NAMALWA (cell line): Measurements from ENCODE around the gene KLHL29.
A peak's percentile ranks its signal among the peaks of the same experiment; 100 is the strongest.

Experiments used
- DNase-seq: peaks from one replicate; pipeline ENCODE4 v3.0.0-alpha.2; 2015; ENCODE audit warnings: low spot score

KLHL29 gene

GRCh38 chr2:23399674-23400261 lies 14.8 kb downstream of the KLHL29 start:
- peak; percentile 11 for DNase-seq

GRCh38 chr2:23400703-23401102 lies 15.7 kb downstream of the KLHL29 start:
- no peak for DNase-seq

DNA sequence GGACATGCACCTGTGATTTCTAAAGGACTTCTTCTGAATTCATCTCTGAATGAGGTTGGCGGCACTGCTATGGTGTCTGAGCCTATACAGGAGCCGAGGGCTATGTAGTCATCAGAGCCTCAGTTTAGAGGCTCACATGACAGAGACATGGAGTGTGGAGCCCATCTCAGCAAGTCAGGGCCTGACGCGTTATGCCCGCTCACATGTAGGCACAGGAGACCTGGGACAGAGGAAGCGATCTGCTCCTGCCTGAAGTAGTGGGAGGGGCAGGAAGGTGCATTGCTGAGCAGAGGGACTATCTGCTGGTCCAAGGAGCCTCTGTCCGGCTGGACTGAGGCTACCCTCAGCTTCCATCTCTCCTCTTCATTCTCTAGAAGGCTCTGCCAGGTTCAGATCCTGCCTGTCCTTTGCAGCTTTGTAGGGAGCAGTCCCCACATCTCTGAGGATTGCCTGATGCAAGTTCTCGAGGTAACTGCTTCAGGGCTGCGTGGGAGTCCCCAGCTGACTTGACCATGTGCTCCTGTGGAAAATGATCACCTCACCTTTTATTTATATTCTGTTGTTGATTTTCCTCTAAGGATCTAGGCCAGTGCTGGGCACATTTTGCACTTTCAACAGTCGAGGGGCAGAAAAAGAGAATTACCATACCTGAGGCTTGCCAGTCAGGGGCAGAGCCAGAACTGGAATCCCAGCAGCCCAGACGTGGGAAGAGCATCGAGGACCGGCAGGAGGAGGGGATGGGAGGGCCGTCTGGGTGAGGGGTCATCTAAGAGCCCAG lies 16.6 kb downstream of the KLHL29 start:
- DNase-seq = no peak

GRCh38 chr2:23402205-23402740 lies 17.3 kb downstream of the KLHL29 start:
- no peak for DNase-seq

DNA sequence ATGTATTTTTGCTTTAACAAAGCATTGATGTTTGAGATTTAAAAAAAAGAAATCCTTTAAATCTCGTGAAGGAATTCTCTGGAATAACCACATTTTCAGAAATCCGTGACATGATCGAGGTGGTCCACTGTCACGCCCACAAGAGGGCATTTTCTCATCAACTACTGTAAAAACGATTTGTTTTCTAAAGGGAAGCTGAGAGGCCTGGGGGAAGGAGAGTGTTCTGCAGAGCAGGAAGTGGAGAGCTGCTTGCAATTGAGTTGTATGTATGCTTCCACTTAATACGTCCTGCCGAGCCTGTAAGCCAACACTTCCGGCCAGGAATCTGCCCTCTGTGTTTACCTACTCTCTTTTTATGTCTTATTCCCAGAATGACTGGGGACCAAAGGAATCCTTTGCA lies 19.4 kb downstream of the KLHL29 start:
- DNase-seq = peak; percentile 70

DNA sequence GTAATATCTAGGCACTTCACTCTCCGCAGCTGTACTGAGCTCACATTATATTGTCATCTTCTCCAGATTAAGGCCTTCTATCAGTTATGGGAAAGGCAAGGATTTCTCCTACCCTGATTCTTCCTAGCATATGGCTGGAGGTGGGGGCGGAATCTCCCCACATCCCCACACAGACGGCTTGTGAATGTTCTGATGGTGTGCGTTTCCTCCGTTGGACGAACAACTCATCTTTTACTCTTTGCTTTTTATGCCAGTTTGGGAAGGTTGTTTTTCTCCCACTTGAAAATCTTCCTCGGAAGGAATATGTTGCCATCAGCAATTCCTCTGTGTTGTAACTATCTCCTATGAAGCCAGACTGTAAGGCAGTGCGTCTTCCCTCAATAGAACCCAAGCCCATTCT lies 24.3 kb downstream of the KLHL29 start:
- no peak for DNase-seq

DNA sequence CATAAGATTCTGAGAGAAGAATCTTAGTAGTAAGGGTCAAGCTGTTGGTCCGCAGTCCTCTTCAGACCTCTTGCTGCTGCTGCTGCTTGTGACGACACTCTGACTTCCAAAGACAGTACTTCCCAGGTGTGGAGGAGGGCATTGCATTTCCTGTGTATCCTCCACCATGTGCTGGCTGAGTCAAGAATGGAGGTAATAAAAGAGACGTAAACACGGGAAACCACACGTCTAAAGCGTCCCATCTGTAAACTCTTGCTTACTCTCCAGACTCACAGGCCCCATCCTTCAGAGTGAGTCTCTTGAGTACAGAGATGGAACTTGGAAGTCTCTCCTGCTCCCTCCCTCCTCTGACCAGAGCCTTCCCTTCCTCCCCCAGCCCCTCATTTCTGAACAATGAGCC lies 25.6 kb downstream of the KLHL29 start:
- no peak for DNase-seq

DNA sequence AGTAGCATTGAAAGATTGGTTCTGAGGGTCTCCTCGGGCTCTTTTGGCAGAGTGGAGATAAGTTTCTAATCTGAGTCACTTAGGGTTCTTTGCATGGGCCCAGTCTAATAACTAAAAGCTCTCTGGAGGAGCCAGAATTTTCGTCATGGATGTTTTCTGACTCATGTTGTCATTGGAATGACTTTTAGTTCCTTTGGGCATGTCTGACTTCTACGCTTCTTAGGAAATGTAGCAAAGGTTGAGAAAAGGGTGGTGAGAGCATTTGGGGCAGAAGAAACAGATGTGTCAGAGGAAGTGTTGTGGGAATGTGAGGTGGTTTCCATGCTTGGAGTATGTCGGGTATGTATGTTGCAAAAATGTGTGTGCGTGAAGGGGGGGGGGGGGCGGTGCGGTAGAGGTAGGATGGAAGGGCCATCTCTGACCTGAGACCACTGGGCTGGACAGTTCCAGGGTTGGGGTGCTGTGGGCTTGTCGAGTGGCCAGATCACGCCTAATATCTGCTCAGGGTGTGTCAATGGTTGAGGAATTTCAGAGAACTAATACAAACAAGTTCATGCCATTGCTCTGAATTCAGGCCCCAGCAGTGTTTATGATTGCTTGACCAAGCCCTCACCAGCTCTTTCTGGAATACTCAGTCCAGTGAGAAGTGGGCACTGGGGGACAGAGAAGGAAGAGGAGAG lies 26.9 kb downstream of the KLHL29 start:
- DNase-seq = no peak

DNA sequence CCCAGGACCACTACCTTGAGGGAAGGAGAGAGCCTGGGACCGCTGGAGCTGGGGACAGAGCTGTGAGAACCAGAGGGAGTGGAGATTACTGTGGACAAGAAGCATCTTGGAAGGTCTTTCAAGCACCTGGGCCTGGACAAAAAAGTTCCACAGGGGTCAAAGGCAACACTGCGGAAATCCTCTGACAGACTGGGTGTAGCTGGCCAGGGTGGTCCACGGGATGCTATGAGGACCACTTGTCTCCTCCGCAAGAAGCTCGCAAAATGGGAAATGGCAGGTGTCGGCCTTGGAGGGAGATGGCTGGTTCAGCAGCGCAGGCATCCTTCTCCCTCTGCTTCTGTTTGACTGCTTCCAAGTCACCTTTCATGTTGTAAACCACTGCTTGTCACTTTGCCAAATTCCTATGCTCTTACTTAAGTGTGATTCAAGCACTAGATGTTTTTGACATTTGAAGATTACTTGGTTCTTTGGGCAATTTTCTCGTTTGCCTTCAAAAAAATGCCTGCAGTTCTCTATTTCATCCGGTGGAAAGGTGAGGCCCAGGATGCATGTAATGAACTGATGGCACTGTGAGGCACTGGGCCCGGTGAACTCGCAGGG lies 27.7 kb downstream of the KLHL29 start:
- no peak for DNase-seq

DNA sequence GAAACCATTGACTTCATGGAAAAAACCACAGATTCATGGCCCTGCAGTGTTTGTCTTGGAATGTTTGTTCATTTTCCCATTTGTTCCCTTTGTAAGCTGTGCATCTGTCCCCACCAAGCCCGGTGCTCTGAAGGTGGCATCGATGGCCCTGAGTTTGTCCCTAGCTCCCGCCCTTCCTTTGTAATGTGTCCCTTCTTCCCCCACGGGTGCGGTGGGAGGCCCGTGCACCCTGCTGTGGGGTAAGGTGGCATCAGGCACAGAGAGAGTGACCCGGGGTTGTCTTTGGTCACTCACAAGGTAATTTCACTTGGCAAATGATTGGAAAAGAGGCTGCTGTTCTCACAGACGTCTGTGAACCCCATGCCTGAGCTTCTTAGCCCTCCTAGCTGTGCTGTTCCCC lies 28.7 kb downstream of the KLHL29 start:
- no peak for DNase-seq

DNA sequence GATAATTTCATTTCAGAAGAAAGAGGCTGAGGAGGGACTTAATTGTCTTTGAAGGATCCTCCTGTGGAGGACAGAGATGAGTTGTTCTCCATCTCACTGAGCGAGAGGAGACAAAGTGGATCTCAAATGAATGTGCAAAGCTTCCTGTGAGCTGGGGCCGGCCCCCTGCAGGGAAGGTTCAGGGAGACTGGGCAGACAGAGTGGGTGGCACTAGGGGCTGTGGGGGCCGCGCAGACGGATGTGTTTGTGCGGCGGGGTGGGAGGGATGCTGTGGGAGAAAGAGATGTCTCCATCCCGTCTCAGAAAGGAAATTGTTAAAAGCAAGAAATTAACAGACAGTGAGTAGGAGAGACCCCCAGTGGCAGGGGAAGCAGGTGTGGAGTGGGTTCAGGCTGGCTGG lies 29.1 kb downstream of the KLHL29 start:
- no peak for DNase-seq

DNA sequence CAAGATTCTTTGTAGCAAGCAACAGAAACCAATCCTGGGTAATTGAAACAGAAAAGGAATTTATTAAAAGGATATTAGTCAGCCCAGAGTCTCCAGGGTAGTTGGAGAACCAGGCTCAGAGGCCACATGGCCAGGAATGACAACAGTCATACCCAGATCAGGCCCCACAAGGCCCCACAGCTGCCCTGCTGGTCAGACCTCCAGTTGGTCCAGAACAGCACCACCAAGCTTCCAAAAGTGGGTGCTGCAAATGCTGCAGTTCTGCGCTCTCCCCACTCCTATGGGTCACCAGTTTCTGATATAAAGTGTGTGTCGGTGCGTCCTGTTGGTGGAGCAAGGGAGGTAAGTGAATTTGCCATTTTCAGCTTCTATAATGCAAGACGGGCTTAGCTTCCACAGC lies 29.9 kb downstream of the KLHL29 start:
- DNase-seq = peak; percentile 40

GRCh38 chr2:23417310-23417709 lies 32.3 kb downstream of the KLHL29 start:
- DNase-seq = no peak

DNA sequence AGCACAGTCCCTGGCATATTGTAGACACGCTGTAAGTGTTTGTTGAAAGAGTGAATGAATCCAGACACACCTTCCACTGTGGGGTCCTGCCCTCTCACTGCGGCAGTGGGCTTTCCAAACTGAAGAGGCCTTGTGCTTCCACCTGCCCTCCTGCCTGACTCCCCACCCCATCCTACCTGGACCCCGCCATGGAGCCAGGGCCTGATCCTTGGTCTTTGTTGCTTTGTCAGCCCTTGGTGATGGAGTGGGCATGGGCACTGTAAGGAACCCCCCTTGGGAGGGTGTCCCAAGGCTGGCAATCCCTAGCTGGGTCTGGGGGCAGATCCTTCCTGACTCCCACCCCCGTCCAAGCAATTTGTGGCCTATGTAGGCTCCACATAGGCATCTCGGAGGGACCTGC lies 33.1 kb downstream of the KLHL29 start:
- no peak for DNase-seq

GRCh38 chr2:23418461-23418911 lies 33.5 kb downstream of the KLHL29 start:
- DNase-seq = no peak

DNA sequence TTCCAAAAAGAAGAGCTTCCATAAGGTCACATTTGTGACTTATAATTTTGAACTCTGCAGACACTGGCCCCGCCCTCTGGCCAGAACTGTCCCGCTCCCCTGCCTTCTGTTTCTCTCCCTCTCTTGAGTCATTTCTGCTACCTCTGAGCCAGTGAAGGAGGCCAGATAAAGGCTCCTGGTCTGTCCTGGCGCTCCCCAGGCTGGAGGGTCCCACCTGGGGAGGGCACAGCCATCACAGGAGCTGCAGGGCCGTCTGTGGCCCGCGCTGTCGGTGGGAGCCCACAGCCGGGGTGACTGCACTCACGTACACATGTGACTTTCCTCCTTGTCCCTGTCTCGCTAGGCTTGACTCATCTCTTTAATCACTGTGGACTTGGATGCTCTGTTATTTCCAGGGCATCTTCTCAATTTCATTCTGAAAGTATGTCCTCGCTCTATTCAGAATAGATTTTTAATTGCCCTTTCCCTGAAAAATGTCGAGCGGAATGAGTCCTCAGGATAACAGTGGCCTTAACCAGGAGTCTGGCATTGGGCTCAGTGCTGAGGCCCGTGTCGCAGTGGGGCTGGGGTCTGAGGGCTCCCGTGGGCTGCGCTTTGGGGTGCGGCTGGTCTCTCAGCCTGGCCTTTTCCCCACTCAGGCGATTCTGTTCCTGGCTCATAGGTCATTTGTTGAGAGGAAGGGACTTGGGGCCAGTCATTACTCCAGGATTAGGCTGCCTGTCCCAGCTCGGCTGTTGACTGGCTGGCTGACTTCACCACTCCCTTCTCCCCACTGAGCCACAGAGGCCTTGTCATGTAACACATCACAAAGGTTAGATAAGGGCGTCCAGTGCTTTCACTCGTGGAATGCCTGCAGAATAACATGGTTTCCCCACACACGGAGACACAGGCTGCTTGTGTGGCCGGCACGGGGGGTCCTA lies 34.5 kb downstream of the KLHL29 start:
- no peak for DNase-seq

DNA sequence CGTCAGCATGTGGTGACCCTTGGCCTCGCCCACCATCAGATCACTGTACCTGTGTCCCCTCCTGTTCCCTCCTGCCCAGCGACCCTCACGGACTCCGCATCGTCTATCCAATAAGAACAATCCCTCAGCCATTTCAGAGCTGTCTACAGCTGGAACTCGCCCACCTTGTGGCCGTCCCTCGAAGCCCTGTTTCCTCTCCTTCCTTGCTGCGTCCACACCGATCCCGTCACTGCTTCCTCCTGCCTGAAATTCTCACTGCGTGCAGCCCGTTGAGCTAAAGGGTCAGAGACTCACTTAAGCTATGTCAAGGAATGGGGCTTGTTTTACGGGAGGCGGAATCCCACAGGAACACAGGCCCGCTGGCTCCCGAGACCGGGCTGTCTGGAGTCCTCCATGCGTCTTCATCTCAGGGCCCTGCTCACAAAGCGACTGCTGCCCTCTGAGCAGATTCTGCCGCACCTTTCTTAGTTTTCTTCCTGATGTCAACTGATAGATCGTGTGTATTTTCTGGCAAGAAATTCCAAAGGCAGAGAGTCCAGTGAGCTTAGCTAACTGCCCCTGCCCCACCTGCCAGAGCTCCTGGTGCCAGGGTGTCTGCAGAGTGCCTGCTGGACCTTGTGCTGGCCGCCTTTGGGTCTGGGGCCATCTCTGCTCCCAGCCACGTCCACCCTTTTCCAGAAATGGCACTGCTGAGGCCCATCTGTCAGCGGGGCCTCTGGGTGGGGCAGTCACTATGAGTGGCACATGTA lies 35.3 kb downstream of the KLHL29 start:
- no peak for DNase-seq

GRCh38 chr2:23420840-23421476 lies 36.0 kb downstream of the KLHL29 start:
- no peak for DNase-seq

- no peak for DNase-seq
Measured at GRCh38 chr2:23422089-23423061, 37.4 kb downstream of the KLHL29 start.
